ENCODE results near the gene MRPL17. TPM values are rescaled to one million over a fixed set of nuclear protein-coding genes. Genes with fewer than 3 reads are reported as not detected.

Gene MRPL17
- total and polyA plus RNA-seq, 9 of the 15 experiments (the other 6 are each of a cell fraction or from before 2014, with no cell fraction given) = 33.9 to 81.6 (median 43.9) TPM

DNA sequence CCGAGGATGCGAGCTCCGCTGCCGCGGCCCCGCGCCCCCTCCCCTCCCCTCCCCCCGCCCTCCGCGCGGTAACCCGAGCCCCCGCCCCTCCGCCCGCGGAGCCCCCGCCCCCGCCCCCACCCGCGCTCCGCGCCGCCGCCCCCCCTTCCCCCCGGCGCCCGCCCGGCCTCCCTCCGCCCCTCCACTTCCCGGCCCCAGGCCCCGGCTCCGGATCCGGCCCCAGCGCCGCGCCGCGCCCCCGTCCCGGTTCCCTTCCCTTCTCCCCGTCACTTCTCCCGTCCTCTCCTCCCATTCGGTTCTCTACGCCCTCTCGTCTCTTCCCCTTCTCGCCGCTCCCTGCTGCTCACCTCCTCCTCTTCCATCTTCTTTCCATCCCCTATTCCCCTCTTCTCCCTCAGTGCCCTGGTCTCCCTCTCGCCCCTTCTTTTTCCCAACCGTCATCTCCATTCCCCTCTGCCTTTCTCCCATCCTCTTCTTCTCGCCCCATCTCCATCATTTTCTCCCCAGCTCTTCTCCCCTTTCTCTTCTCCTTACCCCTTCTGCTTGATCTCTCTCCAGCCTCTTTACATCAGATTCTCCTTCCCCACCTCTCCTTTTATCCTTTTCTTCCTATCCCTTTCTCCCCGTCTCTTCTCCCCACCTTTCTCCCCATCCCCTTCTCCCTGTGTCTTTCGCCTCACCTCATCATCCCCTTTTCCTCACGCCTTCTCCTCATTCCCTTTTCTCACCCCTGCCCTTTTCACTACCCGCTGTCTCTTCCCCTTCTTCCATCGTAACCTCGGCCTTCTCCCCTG is 27.2 kb downstream of the MRPL17 start, which contains the start of gene DCHS1 (continued):
- TF ChIP-seq, protein P1, sequence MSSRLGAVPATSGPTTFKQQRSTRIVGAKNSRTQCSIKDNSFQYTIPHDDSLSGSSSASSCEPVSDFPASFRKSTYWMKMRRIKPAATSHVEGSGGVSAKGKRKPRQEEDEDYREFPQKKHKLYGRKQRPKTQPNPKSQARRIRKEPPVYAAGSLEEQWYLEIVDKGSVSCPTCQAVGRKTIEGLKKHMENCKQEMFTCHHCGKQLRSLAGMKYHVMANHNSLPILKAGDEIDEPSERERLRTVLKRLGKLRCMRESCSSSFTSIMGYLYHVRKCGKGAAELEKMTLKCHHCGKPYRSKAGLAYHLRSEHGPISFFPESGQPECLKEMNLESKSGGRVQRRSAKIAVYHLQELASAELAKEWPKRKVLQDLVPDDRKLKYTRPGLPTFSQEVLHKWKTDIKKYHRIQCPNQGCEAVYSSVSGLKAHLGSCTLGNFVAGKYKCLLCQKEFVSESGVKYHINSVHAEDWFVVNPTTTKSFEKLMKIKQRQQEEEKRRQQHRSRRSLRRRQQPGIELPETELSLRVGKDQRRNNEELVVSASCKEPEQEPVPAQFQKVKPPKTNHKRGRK (tag; IDR thresholded peaks at IDR 0.05) = peak; percentile 87
- TF ChIP-seq CC2D1A (IDR thresholded peaks at IDR 0.05) = 0 out of 2 replicates have a peak, but pooled peaks have one; percentile 15
- TF ChIP-seq, protein P2, sequence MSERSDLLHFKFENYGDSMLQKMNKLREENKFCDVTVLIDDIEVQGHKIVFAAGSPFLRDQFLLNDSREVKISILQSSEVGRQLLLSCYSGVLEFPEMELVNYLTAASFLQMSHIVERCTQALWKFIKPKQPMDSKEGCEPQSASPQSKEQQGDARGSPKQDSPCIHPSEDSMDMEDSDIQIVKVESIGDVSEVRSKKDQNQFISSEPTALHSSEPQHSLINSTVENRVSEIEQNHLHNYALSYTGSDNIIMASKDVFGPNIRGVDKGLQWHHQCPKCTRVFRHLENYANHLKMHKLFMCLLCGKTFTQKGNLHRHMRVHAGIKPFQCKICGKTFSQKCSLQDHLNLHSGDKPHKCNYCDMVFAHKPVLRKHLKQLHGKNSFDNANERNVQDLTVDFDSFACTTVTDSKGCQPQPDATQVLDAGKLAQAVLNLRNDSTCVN (CRISPR knock-in tag; IDR thresholded peaks at IDR 0.05) = peak; percentile 56; the same call in 1 of the 2 replicates
- TF ChIP-seq, protein P3, sequence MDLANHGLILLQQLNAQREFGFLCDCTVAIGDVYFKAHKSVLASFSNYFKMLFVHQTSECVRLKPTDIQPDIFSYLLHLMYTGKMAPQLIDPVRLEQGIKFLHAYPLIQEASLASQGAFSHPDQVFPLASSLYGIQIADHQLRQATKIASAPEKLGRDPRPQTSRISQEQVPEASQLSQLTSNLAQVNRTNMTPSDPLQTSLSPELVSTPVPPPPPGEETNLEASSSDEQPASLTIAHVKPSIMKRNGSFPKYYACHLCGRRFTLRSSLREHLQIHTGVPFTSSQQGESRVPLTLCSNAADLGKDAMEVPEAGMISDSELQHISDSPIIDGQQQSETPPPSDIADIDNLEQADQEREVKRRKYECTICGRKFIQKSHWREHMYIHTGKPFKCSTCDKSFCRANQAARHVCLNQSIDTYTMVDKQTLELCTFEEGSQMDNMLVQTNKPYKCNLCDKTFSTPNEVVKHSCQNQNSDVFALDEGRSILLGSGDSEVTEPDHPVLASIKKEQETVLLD (IDR thresholded peaks at IDR 0.05) = 0 out of 2 replicates have a peak, but pooled peaks have one; percentile 27

Measured in K562 (cell line).